HG03439 (cell line): ENCODE data around the gene FOXN3.

ENCODE experiments used
- ATAC-seq: cut with Tn5 transposase; IDR thresholded peaks from one replicate; pipeline ENCODE4 v1.9.1; 2021; ENCODE audit warnings: mild to moderate bottlenecking, moderate library complexity; ENCODE audit not compliant: unreplicated experiment

Gene FOXN3

GRCh38 chr14:89432226-89432625, 15.2 kb upstream of the FOXN3 start:
- no peak for ATAC-seq

GRCh38 chr14:89430391-89431236, 13.6 kb upstream of the FOXN3 start:
- ATAC-seq = peak; percentile 88

- ATAC-seq = no peak
These were observed 12.5 kb upstream of the FOXN3 start for GRCh38 chr14:89429199-89430181.

GRCh38 chr14:89428546-89429198, 11.6 kb upstream of the FOXN3 start:
- ATAC-seq = no peak

GRCh38 chr14:89428173-89428523, 11.1 kb upstream of the FOXN3 start:
- ATAC-seq = no peak

- no peak for ATAC-seq
These were observed 10.6 kb upstream of the FOXN3 start for GRCh38 chr14:89427426-89428172.

GRCh38 chr14:89425931-89426330, 8.9 kb upstream of the FOXN3 start:
- ATAC-seq = no peak

GRCh38 chr14:89424241-89424640, 7.2 kb upstream of the FOXN3 start:
- no peak for ATAC-seq

GRCh38 chr14:89422952-89423345, 5.9 kb upstream of the FOXN3 start:
- no peak for ATAC-seq

- ATAC-seq = no peak
These were observed 5.3 kb upstream of the FOXN3 start for GRCh38 chr14:89422181-89422951.

GRCh38 chr14:89420502-89420901, 3.5 kb upstream of the FOXN3 start:
- ATAC-seq = no peak

GRCh38 chr14:89419973-89420482, 3.0 kb upstream of the FOXN3 start:
- no peak for ATAC-seq

- no peak for ATAC-seq
These were observed 1.9 kb upstream of the FOXN3 start for GRCh38 chr14:89418976-89419375.

- no peak for ATAC-seq
These were observed 1.4 kb upstream of the FOXN3 start for GRCh38 chr14:89418452-89418851.

- peak; percentile 36 for ATAC-seq
These were observed 612 bp upstream of the FOXN3 start for GRCh38 chr14:89417465-89418225.

GRCh38 chr14:89416002-89416995, 734 bp downstream of the FOXN3 start:
- peak; percentile 82 for ATAC-seq

- no peak for ATAC-seq
These were observed 1.9 kb downstream of the FOXN3 start for GRCh38 chr14:89415159-89415558.

- no peak for ATAC-seq
These were observed 5.1 kb downstream of the FOXN3 start for GRCh38 chr14:89411976-89412375.
